HuH-7.5 (cell line): ENCODE results near the gene UNC13D.
A peak's percentile ranks its signal among the peaks of the same experiment; 100 is the strongest.

Experiments
- DNase-seq: peaks from one replicate; pipeline ENCODE4 v3.0.0; 2011; ENCODE audit warnings: low spot score

UNC13D gene

DNA sequence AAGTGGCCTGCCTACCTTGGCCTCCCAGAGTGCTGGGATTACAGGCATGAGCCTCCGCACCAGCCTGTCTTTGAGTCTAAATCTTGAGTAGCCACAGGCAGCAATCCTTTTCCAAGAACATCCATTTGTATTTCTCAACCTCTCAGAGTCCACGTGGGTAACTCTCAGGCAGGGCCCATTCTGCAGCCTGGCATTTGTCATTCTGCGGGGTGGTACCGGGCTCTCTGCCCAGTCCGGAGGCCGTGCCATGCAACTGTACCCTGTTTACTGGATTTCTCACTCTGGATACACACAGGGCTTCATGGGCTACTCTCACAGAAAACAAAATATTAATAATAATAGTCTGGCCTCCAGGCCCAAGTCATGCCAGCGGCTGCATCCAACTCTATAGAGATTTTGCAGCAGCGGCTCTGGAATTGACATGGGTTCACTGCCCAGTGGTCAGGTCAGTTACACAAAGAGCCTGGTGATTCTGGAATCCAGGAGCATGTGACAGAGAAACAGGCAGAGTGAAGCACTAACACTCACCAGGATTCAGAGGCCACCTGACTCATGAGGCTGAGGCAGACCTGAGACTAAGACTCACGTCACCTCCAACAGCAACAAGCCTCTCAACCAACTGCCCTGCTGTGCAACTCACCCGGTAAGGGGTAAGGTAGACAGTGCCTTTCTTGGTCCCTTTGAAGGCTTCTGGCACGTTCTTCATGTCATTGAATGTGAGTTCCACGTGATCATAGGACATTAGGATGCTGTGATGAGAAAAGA lies 6.9 kb upstream of the UNC13D start:
- DNase-seq, result no peak

GRCh38 chr17:75849724-75850123 lies 5.5 kb upstream of the UNC13D start:
- DNase-seq, result no peak

- no peak for DNase-seq
Measured at GRCh38 chr17:75849279-75849646, 5.1 kb upstream of the UNC13D start.

DNA sequence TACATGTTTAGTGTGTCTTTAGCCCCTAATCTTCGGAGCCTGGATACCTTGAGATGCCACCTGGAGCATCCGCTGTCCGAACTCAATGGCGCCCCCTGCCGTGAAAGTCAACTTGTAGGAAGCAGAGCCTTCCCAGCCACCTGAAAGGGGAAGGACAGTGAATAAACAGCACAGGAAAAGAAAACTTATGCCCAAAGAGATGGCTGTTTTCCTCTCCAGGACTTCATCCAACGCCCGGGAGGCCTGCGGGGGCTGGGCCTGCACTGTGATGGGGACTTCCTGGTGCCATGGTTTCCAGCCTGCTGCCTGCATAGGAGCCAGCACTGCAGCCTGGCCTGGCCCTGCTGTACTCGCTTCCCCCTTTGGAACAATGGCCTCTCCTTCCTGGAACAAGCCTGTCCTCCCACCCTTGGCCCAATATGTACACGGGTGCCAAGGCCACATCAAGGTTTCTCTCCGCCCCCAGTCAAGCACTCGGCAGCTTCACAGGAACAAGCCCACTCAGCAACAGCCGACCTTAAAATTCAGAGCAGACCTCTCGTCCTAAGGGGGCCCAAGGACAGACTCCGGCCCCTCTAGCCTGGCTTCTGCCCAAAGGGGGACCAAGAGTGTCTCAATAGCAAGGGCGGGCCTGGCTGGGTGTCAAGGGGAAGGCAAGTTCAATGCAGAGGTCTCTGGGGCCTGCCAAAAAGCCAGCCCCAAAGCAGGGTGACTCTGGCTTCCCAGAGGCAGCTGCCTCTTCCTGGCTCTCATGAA lies 4.5 kb upstream of the UNC13D start:
- no peak for DNase-seq

- no peak for DNase-seq
Measured at GRCh38 chr17:75847614-75848522, 3.7 kb upstream of the UNC13D start.

DNA sequence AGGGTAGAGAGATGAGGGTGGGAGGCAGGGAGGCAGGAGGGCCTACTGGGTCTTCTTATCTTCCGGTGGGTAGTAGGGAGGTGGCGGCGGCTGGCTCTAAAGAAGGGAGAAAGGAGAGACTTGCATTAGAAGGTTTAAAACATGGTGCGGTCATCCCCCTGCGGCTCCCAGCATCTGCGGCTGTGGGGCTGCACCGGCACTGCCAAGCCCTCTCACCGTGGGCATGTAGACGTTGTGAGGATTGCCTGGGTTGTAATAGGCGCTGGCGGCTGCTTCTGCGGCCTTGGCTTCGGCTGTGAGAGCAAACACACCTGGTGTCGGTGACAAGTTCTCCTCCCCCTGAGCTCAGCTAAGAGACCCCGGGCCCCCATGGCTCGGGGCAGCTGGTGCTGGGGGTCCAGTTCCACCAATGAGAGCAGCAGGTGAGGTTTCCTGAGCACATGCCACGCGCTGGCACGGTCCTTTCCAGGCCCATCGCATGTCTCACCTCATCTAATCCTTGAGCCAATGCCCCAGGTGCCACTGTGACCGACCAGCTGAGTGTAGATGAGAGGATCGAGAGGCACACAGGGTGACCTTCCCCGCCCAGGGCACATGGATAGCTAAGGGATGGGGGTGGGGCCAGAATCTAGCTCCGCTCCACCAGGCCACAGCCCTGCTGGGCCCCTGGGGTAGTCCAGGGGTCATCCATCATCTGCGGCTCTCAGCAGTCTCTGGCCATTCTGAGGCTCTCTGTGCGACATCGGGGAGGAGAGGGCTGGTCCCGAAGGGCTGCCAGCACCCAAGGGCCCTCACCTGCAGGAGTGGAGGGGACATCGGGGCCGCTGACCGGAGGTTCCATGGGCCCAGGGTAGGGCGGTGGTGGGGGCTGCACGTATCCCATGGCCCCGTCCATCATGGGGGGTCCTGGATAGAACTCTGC lies 2.7 kb upstream of the UNC13D start:
- no peak for DNase-seq

- no peak for DNase-seq
Measured at GRCh38 chr17:75845933-75846691, 1.9 kb upstream of the UNC13D start.

- DNase-seq, result peak; percentile 86
Measured at GRCh38 chr17:75845058-75845711, 981 bp upstream of the UNC13D start.

GRCh38 chr17:75844530-75845057 lies 390 bp upstream of the UNC13D start:
- DNase-seq, result no peak

GRCh38 chr17:75842963-75843576 lies 1.1 kb downstream of the UNC13D start:
- no peak for DNase-seq

DNA sequence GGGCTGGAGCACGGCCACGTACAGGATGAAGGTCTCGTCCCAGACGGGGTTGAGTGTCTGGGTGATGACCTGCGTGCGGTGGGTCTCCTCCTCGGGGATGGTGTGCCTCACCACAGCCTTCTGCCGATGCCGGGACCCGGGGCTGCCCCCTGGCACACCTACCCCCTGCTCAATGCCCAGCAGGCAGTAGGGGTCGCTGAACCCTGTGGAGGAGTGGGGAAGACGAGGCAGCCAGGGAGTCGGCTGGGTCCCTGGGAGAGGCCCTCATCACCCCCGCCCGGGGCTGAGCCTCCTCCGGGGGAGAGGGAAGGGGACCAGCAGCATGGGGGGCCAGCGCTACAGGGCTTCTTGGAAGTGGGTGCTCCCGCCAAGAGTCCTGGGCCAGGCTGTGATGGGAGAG lies 1.8 kb downstream of the UNC13D start:
- DNase-seq, result no peak

DNA sequence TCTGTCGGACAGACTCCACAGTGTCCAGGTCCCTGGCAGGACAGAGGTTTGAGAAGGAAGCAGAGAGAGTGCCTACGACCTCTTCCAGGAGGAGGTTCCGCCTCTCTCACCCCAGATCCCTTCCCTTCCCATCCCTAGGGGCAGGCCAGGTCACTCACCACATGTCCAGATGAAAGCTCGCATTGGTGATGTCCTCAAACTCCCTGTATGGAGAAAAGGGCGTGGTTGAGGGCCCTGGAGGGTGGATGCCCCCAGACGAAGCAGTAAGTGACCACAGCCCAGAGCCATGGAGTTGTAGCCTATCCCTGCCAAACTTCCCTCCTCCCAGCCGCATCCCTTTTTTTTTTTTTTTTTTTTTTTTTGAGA lies 3.4 kb downstream of the UNC13D start:
- no peak for DNase-seq

GRCh38 chr17:75839942-75840798 lies 4.0 kb downstream of the UNC13D start:
- no peak for DNase-seq

DNA sequence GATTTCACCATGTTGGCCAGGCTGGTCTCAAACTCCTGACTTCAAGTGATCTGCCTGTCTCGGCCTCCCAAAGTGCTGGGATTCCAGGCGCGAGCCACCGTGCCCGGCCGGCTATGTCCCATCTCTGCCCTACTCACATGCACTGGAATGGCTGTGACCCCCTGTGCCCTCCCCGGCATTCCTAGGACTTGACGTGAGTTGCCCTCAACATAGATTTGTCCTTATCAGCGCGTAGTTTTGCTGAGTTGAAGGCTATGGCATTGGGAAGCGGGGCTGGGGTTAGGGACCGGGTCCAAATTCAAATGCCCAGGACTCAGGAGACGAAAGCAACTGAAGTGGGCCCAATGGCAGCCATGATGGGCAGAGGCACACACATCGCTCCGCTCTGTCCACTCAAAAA lies 5.8 kb downstream of the UNC13D start:
- DNase-seq, result no peak

GRCh38 chr17:75837899-75838298 lies 6.3 kb downstream of the UNC13D start:
- no peak for DNase-seq

DNA sequence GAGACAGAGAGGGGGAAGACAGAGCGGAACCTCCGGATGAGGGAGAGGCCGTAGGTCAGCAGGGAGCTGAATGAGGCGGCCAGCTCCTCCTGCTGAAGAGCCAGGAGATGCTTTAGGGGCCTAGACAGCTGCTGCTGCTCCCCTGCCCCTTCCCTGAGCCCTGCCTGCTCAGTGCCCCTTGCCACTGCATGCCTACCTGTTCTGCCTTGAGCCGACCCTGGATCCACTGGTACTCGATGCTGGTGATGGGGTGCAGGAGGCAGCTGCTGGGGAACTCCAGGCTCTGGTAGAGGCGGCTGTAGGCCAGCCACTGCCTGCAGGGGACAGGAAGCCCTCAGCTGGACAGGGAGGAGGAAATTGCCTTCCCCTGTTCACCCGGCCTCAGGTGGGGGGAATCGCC lies 7.6 kb downstream of the UNC13D start:
- DNase-seq, result no peak

GRCh38 chr17:75835654-75835987 lies 8.6 kb downstream of the UNC13D start:
- no peak for DNase-seq

DNA sequence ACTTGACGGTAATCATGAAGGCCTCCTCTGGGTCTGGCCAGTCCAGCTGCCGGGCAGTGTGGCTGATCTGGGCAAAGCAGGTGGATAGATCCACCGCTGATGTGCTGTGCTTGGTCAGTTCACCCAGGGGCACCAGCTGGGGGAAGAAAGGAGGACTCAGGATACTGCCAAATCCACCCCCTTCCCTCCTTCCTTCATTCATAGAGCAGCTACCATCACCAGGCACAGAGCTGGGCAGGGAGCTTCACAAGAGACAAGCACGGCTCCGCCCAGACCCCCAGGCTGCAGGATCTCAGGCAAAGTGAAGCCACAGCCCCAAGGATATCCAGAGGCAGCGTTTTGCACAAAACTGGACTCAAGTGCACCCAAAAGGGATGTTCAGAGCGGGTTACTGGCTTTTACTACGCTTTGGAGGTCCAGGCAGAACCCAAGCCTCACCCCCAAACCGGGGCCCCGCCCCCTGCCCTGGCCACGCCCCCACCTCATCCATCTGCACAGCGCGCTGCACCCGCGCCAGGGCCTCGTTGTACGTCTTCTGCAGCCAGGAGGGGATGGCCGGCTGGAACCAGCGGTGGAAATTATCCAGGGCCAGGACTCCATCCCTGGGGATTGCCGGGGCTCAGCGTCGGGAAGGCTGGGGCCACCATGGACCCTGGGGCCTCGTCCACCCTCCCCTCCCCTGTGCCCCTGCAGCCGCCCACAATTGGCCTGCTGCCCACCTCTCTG lies 9.1 kb downstream of the UNC13D start:
- DNase-seq, result no peak
